ENCODE measurements around the gene MICU1. TPM values are rescaled to one million over a fixed set of nuclear protein-coding genes. Genes with fewer than 3 reads are reported as not detected.

The MICU1 gene
- total RNA-seq, 1 experiment from 2014 or later: 44.7 TPM

GRCh38 chr10:72370201-72370722, 255.6 kb downstream of the MICU1 start:
- peaks cover 2% of the 10 kb centered on the region; the same call in 1 of the 2 replicates for H3K36me3 ChIP-seq
- H3K4me1 ChIP-seq: no peaks in the 10 kb centered on the region
- no peak overlapping the region for H3K27ac ChIP-seq
- no peaks in the 10 kb centered on the region for H3K9me3 ChIP-seq (replicated peaks)
- no peak for DNase-seq
- H3K4me3 ChIP-seq: no peak overlapping the region
- no peaks in the 10 kb centered on the region for H3K27me3 ChIP-seq

DNA sequence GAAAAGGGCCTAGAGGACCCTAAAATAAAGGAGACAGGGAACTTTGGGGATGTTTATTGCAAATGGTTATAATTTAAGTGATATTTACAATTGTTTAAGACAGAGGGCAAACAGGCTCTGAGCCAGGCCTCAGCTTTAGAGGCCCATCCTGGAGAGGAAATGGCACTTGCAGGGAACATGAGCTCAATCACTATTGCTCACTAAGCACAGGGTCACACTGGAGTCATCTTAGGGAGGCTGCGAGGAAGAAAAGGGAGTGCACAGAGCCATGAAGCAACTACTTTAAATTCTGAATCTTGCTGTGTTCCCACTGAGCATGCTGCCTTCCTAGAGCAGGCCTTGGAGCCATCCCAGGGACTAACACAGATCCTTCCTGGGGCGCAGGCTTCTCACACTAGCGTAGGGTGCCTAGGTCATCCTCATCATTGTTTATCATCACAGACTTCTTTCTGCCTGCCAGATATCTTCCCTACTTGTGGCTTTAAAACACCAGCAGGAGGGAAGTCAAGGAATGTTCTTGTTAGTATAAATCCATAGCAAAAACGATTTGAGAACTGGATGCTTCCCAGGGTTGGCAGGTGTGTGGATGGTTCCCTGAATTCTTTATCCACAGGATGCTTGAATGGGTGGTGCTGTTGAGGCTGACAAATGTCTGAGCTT, 258.4 kb downstream of the MICU1 start:
- H3K9me3 ChIP-seq (replicated peaks): no peaks in the 10 kb centered on the region
- no peak overlapping the region for H3K4me3 ChIP-seq
- H3K4me1 ChIP-seq: no peaks in the 10 kb centered on the region
- peaks cover 4% of the 10 kb centered on the region; the same call in 1 of the 2 replicates for H3K36me3 ChIP-seq
- no peak overlapping the region for H3K27ac ChIP-seq
- H3K27me3 ChIP-seq: no peaks in the 10 kb centered on the region
- no peak for DNase-seq

DNA sequence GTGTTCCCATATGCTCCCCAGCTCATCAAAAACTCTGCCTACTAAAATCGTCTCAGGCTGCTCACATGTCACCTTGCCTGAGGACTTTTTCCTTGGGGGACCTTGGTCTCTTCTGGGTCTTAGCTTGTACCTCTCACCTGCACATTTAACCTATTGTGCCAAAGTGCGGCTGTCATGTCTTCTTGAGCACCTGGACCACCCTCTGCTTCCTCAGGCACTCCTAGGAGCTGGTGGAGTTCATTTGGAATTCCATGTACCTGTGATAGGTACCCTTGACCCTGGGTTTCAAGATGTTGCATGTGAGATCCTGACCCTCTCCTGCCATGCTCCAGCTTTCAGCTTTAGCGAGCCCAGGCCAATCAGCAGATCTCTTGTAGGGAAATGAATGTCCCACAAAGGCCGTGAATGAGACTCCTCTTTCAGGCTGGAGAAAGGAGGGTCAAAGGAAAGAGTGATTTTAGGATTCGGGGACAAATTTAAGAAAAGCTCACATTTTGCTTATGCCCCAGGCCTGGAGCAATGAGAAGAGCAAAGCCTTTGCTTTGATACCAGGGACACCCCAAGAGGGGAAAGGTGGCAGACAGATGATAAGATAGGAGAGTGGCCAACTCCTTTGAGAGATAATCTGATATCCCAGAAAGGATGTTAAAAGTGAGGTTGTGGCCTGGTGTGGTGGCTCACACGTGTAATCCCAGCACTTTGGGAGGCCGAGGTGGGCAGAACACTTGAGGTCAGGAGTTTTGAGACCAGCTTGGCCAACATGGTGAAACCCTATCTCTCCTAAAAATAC, 260.6 kb downstream of the MICU1 start:
- peaks cover 4% of the 10 kb centered on the region; the same call in 1 of the 2 replicates for H3K36me3 ChIP-seq
- H3K9me3 ChIP-seq (replicated peaks): no peaks in the 10 kb centered on the region
- no peak for DNase-seq
- H3K27me3 ChIP-seq: no peaks in the 10 kb centered on the region
- H3K4me3 ChIP-seq: no peak overlapping the region
- no peak overlapping the region for H3K27ac ChIP-seq
- H3K4me1 ChIP-seq: no peaks in the 10 kb centered on the region

GRCh38 chr10:72364239-72364777, 261.6 kb downstream of the MICU1 start:
- Histone ChIP-seq H3K27me3 (no peaks in the 10 kb centered on the region), H3K36me3 (peaks cover 4% of the 10 kb centered on the region; the same call in 1 of the 2 replicates), H3K27ac (no peak overlapping the region), H3K9me3 (replicated peaks) (no peaks in the 10 kb centered on the region), H3K4me1 (no peaks in the 10 kb centered on the region), H3K4me3 (no peak overlapping the region)
- peak; percentile 91 to 97 for DNase-seq

GRCh38 chr10:72356987-72357386, 268.9 kb downstream of the MICU1 start:
- DNase-seq: no peak

DNA sequence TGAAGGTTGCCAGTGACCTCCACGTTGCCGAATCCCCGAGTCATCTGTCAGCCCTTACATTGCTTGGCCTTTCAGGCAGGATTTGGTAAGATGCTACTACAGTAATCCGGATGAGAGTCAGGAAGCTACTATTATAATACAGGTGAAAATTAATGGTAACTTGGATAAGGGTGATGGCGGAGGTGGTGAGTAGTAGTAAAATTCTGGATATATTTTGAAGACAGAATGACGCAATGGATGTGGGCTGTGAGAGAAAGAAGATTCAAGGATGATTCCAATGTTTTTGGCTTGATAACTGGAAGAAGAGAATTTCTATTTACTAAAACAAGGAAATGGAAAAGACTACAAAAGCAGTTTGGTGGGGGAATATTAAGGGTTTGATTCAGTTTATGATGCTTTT, 269.8 kb downstream of the MICU1 start:
- Histone ChIP-seq H3K27ac (no peak overlapping the region), H3K4me3 (no peak overlapping the region), H3K36me3 (no peaks in the 10 kb centered on the region), H3K4me1 (no peaks in the 10 kb centered on the region), H3K27me3 (no peaks in the 10 kb centered on the region), H3K9me3 (replicated peaks) (no peaks in the 10 kb centered on the region)
- DNase-seq: no peak

More at GRCh38 chr10:72356987-72357386, 268.9 kb downstream of the MICU1 start:
- Histone ChIP-seq H3K4me1 (no peaks in the 10 kb centered on the region), H3K36me3 (no peaks in the 10 kb centered on the region), H3K27ac (no peak overlapping the region), H3K9me3 (replicated peaks) (no peaks in the 10 kb centered on the region), H3K4me3 (no peak overlapping the region), H3K27me3 (no peaks in the 10 kb centered on the region)

GRCh38 chr10:72355214-72355555, 270.7 kb downstream of the MICU1 start:
- no peak for DNase-seq
- Histone ChIP-seq H3K4me1 (no peaks in the 10 kb centered on the region), H3K36me3 (no peaks in the 10 kb centered on the region), H3K27me3 (no peaks in the 10 kb centered on the region), H3K9me3 (replicated peaks) (no peaks in the 10 kb centered on the region), H3K27ac (peak overlapping the region; percentile 95), H3K4me3 (peak overlapping the region; percentile 89)

DNA sequence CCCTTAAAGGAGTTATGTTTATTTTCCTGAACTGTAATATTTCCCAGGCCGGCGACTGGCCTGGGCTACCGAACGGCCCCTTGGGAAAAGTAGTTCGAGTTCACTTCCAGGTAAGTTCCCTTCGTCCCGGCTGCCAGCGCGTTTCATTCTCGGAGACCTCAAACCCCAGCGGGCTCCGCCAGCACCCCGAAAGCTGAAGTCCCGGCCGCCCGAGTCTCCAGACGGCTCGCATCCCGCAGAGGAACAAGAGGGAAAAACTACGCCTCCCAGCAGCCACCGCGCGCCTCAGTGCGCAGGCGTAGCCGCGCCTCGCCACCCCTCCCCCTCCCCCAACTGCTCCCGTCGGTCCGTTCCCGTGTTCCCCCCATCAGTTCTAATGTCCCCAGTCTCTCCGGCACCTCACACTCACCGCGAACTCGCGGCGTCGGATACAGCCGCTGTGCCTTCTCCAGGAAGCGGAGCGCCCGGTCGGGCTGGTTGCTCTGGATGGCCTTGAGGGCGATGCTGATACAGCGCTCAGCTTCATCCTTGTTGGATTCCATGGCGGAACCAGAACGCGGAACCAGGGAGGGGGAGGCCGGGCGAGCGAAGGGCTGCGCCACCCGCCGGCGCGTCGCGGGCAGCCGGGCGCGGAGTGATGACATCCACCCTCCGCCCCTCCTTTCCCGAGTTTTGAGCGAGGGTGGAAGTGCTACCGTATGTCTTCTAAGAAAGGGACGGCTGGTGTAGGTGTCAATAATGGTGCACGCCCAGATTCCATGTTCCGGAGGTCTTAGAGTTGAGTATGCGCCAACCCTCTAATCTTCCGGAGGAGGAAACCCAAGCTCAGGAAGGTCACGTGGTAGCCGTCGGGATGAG, 271.3 kb downstream of the MICU1 start, which contains the start of gene DNAJB12:
Gene DNAJB12 (minus strand): TSS at position 564 of the 858 bp plus-strand sequence. CDS start 22 bp downstream, at position 542.
- Histone ChIP-seq H3K36me3 (no peaks in the 10 kb centered on the region), H3K4me1 (no peaks in the 10 kb centered on the region), H3K9me3 (replicated peaks) (no peaks in the 10 kb centered on the region), H3K27me3 (no peaks in the 10 kb centered on the region), H3K4me3 (peak within 1 kb of the TSS; percentile 89), H3K27ac (peak within 1 kb of the TSS; percentile 95)
- DNase-seq: peak; percentile 95 to 98

GRCh38 chr10:72353965-72354355, 271.9 kb downstream of the MICU1 start:
- no peaks in the 10 kb centered on the region for H3K9me3 ChIP-seq (replicated peaks)
- H3K27me3 ChIP-seq: no peaks in the 10 kb centered on the region
- peak overlapping the region; percentile 95 for H3K27ac ChIP-seq
- DNase-seq: no peak
- peak overlapping the region; percentile 89 for H3K4me3 ChIP-seq
- no peaks in the 10 kb centered on the region for H3K36me3 ChIP-seq
- H3K4me1 ChIP-seq: no peaks in the 10 kb centered on the region

- H3K36me3 ChIP-seq: no peaks in the 10 kb centered on the region
- no peaks in the 10 kb centered on the region for H3K27me3 ChIP-seq
- H3K4me3 ChIP-seq: peak overlapping the region; percentile 89
- no peaks in the 10 kb centered on the region for H3K4me1 ChIP-seq
- DNase-seq: peak in 1 of 2 experiments; percentile 59
- H3K9me3 ChIP-seq (replicated peaks): no peaks in the 10 kb centered on the region
- peak overlapping the region; percentile 95 for H3K27ac ChIP-seq
Measured at GRCh38 chr10:72353028-72353964, 272.6 kb downstream of the MICU1 start.

GRCh38 chr10:72351479-72351878, 274.4 kb downstream of the MICU1 start:
- Histone ChIP-seq H3K4me3 (no peak overlapping the region), H3K36me3 (no peaks in the 10 kb centered on the region), H3K4me1 (no peaks in the 10 kb centered on the region), H3K9me3 (replicated peaks) (no peaks in the 10 kb centered on the region), H3K27ac (no peak overlapping the region), H3K27me3 (no peaks in the 10 kb centered on the region)
- no peak for DNase-seq

- no peaks in the 10 kb centered on the region for H3K27me3 ChIP-seq
- no peaks in the 10 kb centered on the region for H3K4me1 ChIP-seq
- no peak for DNase-seq
- no peaks in the 10 kb centered on the region for H3K9me3 ChIP-seq (replicated peaks)
- H3K27ac ChIP-seq: no peak overlapping the region
- no peaks in the 10 kb centered on the region; the same call in 1 of the 2 replicates for H3K36me3 ChIP-seq
- no peak overlapping the region for H3K4me3 ChIP-seq
Measured at GRCh38 chr10:72349438-72349837, 276.4 kb downstream of the MICU1 start.

DNA sequence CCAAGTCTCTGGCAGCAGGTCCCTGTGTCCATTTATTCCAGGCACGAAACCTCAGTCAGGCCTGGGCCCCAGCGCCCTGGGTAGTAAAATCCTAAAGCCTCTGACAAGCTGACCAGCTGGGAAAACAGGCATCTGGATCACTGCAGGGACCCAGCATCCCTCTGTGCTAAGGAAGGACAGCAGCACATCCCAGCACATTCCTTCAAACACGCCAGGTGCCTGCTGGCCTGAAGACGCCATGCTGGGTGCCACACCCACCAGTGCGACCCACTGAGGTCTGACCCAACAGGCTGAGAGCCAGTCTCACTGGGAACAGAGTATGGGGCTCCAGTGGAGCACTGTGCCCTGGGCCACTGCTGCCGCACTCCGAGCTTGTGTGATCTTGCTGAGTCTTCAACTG, 277.6 kb downstream of the MICU1 start:
- H3K4me3 ChIP-seq: no peak overlapping the region
- no peaks in the 10 kb centered on the region for H3K4me1 ChIP-seq
- no peak for DNase-seq
- H3K9me3 ChIP-seq (replicated peaks): no peaks in the 10 kb centered on the region
- H3K36me3 ChIP-seq: no peaks in the 10 kb centered on the region; the same call in none of the 2 replicates
- H3K27me3 ChIP-seq: no peaks in the 10 kb centered on the region
- no peak overlapping the region for H3K27ac ChIP-seq

Measured in SJCRH30 (cell line).